ENCODE results near the gene STRN.
"Not testable (repeated sequence)": the region's sequence is repeated elsewhere in the genome, so short reads cannot be mapped to it uniquely, and the experiment has no call there.

The STRN gene

DNA sequence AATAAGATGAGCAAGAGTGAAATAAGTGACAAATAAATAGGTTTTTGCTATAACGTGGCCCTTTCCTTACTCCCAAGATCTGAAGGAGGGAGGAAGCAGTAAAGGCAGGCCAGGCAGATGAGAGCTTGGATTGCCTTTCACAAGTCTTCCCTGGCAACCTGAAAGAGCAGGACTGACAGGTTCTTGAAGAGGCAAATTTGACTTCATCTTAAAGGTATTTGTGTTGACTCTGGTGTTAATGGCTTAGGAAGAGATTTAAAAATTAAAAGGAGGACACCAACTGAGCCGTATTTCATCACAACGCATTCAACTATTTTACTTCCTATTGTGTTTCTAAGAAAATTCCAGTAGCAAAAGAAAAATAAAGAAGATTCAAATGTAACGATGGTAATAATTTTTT is 3.2 kb downstream of the STRN start:
- no peak for DNase-seq (ENCODE audit: low read depth)

- no peak for DNase-seq (ENCODE audit: low read depth)
Measured at GRCh38 chr2:36960773-36961172, 5.6 kb downstream of the STRN start.

GRCh38 chr2:36960005-36960675 is 6.2 kb downstream of the STRN start:
- no peak for DNase-seq (ENCODE audit: low read depth)

GRCh38 chr2:36954977-36955607 is 11.2 kb downstream of the STRN start:
- no peak for DNase-seq (ENCODE audit: low read depth)

- no peak for DNase-seq (ENCODE audit: low read depth)
Measured at GRCh38 chr2:36952748-36953197, 13.6 kb downstream of the STRN start.

GRCh38 chr2:36951574-36951973 is 14.8 kb downstream of the STRN start:
- DNase-seq (ENCODE audit: low read depth) = no peak

- DNase-seq (ENCODE audit: low read depth) = no peak
Measured at GRCh38 chr2:36951027-36951518, 15.3 kb downstream of the STRN start.

- no peak for DNase-seq (ENCODE audit: low read depth)
Measured at GRCh38 chr2:36949845-36950244, 16.5 kb downstream of the STRN start.

GRCh38 chr2:36945240-36945639 is 21.1 kb downstream of the STRN start:
- DNase-seq (ENCODE audit: low read depth) = not testable (repeated sequence)

GRCh38 chr2:36941867-36942266 is 24.5 kb downstream of the STRN start:
- DNase-seq (ENCODE audit: low read depth) = no peak

- DNase-seq (ENCODE audit: low read depth) = not testable (repeated sequence)
Measured at GRCh38 chr2:36936526-36936925, 29.8 kb downstream of the STRN start.

DNA sequence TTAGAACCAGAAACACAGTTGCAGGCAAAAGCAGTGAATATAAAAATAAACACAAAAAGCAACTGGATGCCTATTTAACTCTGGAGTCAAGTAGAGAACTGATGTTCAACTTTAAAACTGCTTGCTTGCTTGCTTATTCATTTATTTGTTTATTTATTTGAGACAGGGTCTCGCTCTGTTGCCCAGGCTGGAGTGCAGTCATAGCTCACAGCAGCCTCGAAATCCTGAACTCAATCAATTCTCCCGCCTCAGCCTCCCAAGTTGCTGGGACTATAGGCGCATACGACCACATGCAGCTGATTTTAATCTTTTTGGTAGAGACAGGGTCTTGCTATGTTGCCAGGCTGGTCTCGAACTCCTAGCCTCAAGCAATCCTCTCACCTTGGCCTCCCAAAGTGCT is 34.6 kb downstream of the STRN start:
- DNase-seq (ENCODE audit: low read depth) = not testable (repeated sequence)

GRCh38 chr2:36930787-36931410 is 35.4 kb downstream of the STRN start:
- DNase-seq (ENCODE audit: low read depth) = not testable (repeated sequence)

GRCh38 chr2:36926175-36927132 is 39.9 kb downstream of the STRN start:
- not testable (repeated sequence) for DNase-seq (ENCODE audit: low read depth)

GRCh38 chr2:36922629-36923028 is 43.7 kb downstream of the STRN start:
- not testable (repeated sequence) for DNase-seq (ENCODE audit: low read depth)

DNA sequence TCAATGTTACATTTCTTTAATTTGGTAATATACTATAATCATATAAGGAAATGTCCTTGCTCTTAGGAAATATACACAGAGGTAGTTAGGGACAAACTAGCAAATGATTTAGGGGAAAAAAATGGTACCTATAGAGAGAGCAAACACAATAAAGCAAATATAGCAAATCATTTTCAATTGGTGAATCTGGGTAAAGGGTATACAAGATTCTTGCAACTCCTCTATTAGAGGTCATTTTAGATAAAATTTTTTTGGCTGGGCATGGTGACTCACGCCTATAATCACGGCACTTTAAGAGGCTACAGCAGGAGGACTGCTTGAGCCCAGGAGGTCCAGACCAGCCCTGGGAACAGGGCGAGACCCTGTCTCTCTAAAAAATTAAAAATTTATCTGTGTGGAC is 44.4 kb downstream of the STRN start:
- no peak for DNase-seq (ENCODE audit: low read depth)

- no peak for DNase-seq (ENCODE audit: low read depth)
Measured at GRCh38 chr2:36919041-36919837, 47.1 kb downstream of the STRN start.

DNA sequence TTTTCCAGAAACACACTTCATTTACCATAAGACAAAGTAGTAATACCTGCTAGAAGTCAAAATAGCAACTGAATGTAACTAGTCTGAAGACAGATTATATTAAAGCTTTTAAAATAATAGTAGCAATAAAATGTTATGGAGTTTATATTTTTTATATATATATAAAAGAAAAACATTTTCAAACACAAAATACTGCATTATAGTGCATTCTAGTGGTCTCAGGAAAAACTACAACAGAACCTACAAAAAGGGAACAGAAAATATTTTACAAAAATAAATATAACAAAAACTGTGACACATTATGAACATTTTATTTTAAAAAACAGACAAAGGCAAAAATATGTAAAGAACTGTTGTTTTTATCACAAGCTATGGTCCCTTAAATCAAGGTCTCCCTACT is 48.0 kb downstream of the STRN start:
- no peak for DNase-seq (ENCODE audit: low read depth)

- no peak for DNase-seq (ENCODE audit: low read depth)
Measured at GRCh38 chr2:36915627-36916026, 50.7 kb downstream of the STRN start.

DNA sequence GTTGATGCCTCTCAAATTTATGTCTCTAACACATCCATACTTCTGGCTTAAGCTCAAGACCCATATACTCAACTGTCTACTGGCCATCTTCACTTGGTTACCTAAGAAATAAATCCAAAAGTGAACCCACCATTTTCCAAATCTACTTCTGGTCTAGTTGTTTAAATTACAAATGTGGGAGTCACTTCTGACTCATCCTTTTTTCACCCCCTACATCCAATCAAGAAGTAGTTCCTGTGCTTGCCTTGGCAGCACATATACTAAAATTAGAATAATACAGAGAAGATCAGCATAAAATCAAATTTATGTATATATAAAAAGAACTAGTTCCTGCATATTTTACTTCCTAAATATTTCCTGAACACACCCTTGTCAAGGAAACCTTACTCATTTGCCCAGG is 53.6 kb downstream of the STRN start:
- DNase-seq (ENCODE audit: low read depth) = no peak

DNA sequence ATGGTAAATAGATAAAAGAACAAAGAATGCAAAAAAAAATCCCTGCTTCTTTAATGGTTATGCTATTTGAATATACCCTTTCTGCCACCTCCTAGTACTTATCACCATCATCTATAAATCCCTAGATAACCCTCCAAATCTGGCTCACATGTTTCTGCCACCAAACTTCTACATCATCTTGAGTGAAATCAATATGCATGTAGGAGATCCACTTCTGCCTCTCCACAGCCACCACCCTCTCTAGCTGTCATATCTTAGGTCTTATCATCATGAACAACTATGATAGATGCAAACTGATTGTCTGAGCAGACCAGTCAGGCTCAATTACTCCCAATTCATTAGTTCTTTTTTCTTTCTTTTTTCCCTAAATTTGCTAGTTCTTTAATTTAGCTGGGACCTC is 55.3 kb downstream of the STRN start:
- DNase-seq (ENCODE audit: low read depth) = no peak
